Common myeloid progenitor, CD34-positive (primary cell): ENCODE measurements around the gene KCNN1.

Experiments used
- CTCF ChIA-PET: fragments of 350-600 bp; sonication (Branson Sonifier 250); formaldehyde crosslinking; loops from one replicate; lab custom pipeline; 2021; ENCODE audit warnings: antibody characterized with exemption; lab: Charles Lee
- POLR2A ChIA-PET: fragments of 350-600 bp; sonication (Branson Sonifier 250); formaldehyde crosslinking; loops from one replicate; lab custom pipeline; 2021; ENCODE audit warnings: antibody characterized with exemption; lab: Charles Lee
- DNase-seq, 3 donors: peaks; one replicate each; pipeline versions ENCODE4 v3.0.0 to v3.0.0-alpha.2; 2013
- H3K27ac ChIP-seq, 2 experiments: 1 replicate in 1 of 2; 2 replicates in 1 of 2; pipeline ENCODE4 v1.7.0; 2013; ENCODE audit warnings: inconsistent platforms in 2 of 2, low read length in 2 of 2, mild to moderate bottlenecking in 2 of 2, low read depth in 1 of 2, moderate library complexity in 1 of 2; ENCODE audit not compliant: severe bottlenecking in 2 of 2, insufficient read depth in 1 of 2, poor library complexity in 1 of 2
- H3K27me3 ChIP-seq, 5 experiments: replicated peaks in 2 of 5; 1 replicate in 3 of 5; 2 replicates in 2 of 5; pipeline versions ENCODE4 v1.6.1 to v1.7.0; 2013; ENCODE audit warnings: low read length in 4 of 5, mild to moderate bottlenecking in 2 of 5, moderate library complexity in 2 of 5, inconsistent platforms in 1 of 5; ENCODE audit not compliant: insufficient read depth in 5 of 5, control insufficient read depth in 4 of 5
- H3K36me3 ChIP-seq, 4 experiments: 1 replicate in 2 of 4; 2 replicates in 2 of 4; pipeline versions ENCODE4 v1.6.1 to v1.7.0; 2013; ENCODE audit warnings: low read length in 3 of 4, control low read depth in 1 of 4, mild to moderate bottlenecking in 1 of 4; ENCODE audit not compliant: control insufficient read depth in 4 of 4, insufficient read depth in 4 of 4
- H3K4me1 ChIP-seq, 4 experiments: 1 replicate in 3 of 4; 2 replicates in 1 of 4; pipeline versions ENCODE4 v1.6.1 to v1.7.1; 2013; ENCODE audit warnings: low read length in 3 of 4, mild to moderate bottlenecking in 3 of 4, control low read depth in 1 of 4, inconsistent platforms in 1 of 4, moderate library complexity in 1 of 4; ENCODE audit not compliant: control insufficient read depth in 4 of 4, insufficient read depth in 4 of 4; ENCODE audit errors: control extremely low read depth in 1 of 4
- H3K4me3 ChIP-seq, 7 experiments: 1 replicate in 4 of 7; 2 replicates in 3 of 7; pipeline versions ENCODE4 v1.5.1 to v1.7.0; 2013; ENCODE audit warnings: mild to moderate bottlenecking in 7 of 7, low read length in 6 of 7, moderate library complexity in 6 of 7, inconsistent platforms in 2 of 7, low read depth in 2 of 7, control low read depth in 1 of 7; ENCODE audit not compliant: insufficient read depth in 4 of 7, control insufficient read depth in 1 of 7; ENCODE audit errors: extremely low read depth in 1 of 7
- H3K9me3 ChIP-seq, 5 experiments: 1 replicate in 4 of 5; 2 replicates in 1 of 5; pipeline versions ENCODE4 v1.6.1 to v1.7.1; 2013; ENCODE audit warnings: low read length in 4 of 5, mild to moderate bottlenecking in 2 of 5, inconsistent platforms in 1 of 5, low read depth in 1 of 5, moderate library complexity in 1 of 5; ENCODE audit not compliant: control insufficient read depth in 4 of 5, insufficient read depth in 2 of 5; ENCODE audit errors: control extremely low read depth in 1 of 5
- WGBS: methylation state at CpG from one replicate; pipeline ENCODE4 v1.1.5; 2013; ENCODE audit not compliant: insufficient coverage; 5-methylcytosine and 5-hydroxymethylcytosine counted together

Gene KCNN1

DNA sequence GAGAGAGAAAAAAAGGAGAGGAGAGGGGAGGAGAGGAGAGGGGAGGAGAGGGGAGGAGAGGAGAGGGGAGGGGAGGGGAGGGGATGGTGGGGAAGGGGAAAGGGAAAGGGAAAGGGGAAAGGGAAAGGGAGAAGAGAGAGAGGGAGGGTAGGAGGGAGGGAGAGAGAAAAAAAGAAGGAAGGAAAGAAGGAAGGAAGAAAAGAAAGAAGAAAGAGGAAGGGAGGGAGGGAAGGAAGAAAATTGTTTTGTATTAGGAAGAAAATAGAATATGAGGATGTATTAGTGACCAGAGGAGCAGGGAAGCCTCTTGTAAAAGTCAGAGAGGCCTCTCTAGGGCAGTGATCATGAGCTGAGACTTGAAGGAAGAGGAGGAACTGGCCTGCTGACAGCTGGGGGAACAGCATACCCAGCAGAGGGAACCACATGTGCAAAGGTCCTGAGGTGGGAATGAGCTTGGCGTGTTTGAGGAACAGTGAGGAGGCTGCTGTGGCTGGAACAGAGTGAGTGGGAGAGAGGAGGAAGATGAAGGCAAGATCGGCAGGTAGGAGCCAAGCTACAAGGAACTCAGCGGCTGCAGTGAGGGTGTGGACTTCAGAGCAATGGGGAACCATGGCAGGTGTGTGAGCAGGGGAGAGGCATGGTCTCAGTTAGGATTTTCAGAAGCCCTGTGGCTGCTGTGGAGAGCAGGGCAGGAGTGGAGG, 9.6 kb upstream of the KCNN1 start:
- no peaks in the 10 kb centered on the region for H3K36me3 ChIP-seq
- no peak overlapping the region for H3K27ac ChIP-seq
- ChIA-PET POLR2A (interaction anchor here (1.1 kb wide), 1 partner anchor 7 kb away, joined by 3 read pairs; no protein-coding TSS in a partner anchor), CTCF (interaction anchor here (0.9 to 1.8 kb wide), 4 partner anchors 11 to 38 kb away, joined by 3 to 6 read pairs (median 4); no protein-coding TSS in a partner anchor)
- H3K27me3 ChIP-seq, result peaks cover 0 to 44% (median 23%) of the 10 kb centered on the region in 5 experiments
- no peak for DNase-seq
- H3K9me3 ChIP-seq, result no peaks in the 10 kb centered on the region
- H3K4me1 ChIP-seq, result peaks cover 0 to 17% (median 16%) of the 10 kb centered on the region in 4 experiments
- 79% methylated on average over 3 of the region's 3 CpGs for WGBS
- no peak overlapping the region for H3K4me3 ChIP-seq

DNA sequence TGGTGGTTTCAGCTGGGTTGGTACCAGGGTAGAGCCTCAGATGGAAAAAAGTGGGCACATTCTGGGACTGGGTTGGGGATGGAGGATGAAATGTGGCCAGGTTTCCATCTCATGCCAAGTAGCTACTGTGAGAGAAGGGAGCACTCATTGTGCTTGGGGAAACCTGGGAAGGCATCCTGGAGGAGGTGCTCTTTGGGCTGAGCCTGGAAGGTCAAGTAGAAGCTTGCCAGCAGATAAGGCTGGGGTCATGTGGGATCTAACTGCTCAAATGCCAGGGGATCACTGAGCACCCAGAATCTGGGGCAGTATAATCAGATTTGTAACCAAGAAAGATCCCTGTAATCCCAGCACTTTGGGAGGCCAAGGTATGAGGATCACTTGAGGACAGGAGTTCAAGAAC, 9.0 kb upstream of the KCNN1 start:
- no peak for DNase-seq
- no peaks in the 10 kb centered on the region for H3K36me3 ChIP-seq
- CTCF ChIA-PET, result interaction anchor here (0.9 to 1.6 kb wide), 4 partner anchors 11 to 17 kb away, joined by 3 to 5 read pairs (median 4); no protein-coding TSS in a partner anchor
- H3K27ac ChIP-seq, result no peak overlapping the region
- no peaks in the 10 kb centered on the region for H3K9me3 ChIP-seq
- POLR2A ChIA-PET, result interaction anchor here (1.1 kb wide), 1 partner anchor 8 kb away, joined by 3 read pairs; no protein-coding TSS in a partner anchor
- H3K4me1 ChIP-seq, result peaks cover 0 to 11% (median 10%) of the 10 kb centered on the region in 4 experiments
- no peak overlapping the region for H3K4me3 ChIP-seq
- H3K27me3 ChIP-seq, result peaks cover 0 to 39% (median 17%) of the 10 kb centered on the region in 5 experiments

DNA sequence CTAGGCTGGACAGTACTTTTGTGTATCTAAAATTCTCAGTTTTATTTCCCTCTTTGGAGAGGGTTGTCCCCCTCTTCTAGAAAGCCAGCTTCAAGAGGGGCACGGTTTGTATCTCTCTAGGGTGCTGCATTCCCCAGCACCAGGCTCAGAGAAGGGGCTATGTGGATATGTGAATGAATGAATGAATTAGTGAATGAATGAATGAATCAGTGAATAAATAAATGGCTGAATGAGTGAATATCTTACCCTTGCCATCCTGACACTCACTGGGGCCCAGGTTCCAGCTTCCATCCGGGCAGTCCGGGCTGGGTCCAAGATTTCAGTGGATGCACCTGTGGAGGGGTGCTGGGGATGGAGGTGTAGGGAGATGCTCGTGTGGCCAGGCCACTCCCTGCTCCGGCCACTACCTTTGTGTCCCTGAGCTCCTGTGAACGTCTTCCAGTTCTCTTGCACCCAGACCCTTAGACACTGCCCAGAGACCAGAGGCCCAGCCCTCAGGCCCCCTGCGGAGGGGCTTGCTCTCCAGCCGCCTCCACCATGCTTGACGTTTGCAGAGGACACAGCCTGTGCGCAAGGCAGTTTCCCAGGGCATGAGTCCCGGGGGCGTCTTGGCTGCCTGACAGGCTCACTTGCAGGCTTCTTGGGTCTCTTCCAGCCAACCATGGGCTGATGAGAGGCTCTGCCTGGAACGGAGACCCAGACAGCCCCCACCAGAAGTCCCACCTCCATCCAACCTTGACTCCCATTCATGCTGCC, 2.8 kb upstream of the KCNN1 start:
- Histone ChIP-seq H3K4me3 (no peak overlapping the region), H3K27ac (no peak overlapping the region), H3K4me1 (peaks cover 0 to 5% (median 4%) of the 10 kb centered on the region in 4 experiments), H3K27me3 (peaks cover 0 to 50% (median 7%) of the 10 kb centered on the region in 5 experiments), H3K36me3 (no peaks in the 10 kb centered on the region), H3K9me3 (no peaks in the 10 kb centered on the region)
- POLR2A ChIA-PET, result no interaction called here
- CTCF ChIA-PET, result interaction anchor here (1.1 to 1.5 kb wide), 2 partner anchors 12 to 25 kb away, joined by 3 to 4 read pairs; no protein-coding TSS in a partner anchor
- 91% methylated on average over 9 of the region's 13 CpGs for WGBS
- no peak for DNase-seq

DNA sequence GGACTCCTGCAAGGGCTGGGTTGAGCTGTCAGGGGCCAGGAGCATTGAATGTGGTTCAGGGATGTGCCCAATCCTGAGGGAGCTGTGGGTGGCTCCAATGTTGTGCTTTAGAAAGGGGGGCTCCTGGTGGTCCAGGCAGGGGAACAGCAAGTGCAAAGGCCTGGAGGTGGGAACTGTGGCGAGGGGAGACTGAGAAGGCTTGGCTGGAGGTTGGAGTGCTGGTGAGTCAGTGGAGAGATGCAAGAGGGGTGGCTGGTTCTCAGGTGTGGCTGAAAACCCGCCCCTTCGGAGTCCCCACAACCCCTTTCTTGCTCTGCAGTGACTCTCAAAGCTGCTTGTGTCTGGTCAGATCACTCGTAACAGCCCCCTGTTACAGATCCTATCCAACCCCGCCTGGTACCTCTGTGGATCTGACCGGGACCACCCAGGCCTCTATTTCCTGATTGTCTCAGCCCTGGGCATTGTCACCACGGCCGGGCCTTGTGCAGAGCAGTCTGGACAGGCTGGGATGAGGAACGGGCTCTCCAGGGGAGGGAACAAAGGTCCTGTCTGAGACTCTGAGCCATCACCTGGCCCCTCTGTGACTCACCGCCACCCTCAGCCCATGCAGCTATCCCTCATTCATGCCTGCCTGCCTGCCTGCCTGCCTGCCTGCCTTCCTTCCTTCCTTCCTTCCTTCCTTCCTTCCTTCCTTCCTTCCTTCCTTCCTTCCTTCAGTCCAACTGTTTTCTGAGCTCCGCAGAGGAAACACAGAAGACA, 1.4 kb upstream of the KCNN1 start:
- POLR2A ChIA-PET, result no interaction called here
- no peaks in the 10 kb centered on the region for H3K9me3 ChIP-seq
- no peaks in the 10 kb centered on the region for H3K36me3 ChIP-seq
- CTCF ChIA-PET, result interaction anchor here (0.9 to 2.5 kb wide), 2 partner anchors 20 to 31 kb away, joined by 5 to 8 read pairs; no protein-coding TSS in a partner anchor
- no peak overlapping the region for H3K27ac ChIP-seq
- WGBS, result 93% methylated on average over 10 of the region's 11 CpGs
- DNase-seq, result no peak
- H3K27me3 ChIP-seq, result peaks cover 0 to 52% (median 7%) of the 10 kb centered on the region in 5 experiments
- peaks cover 0 to 9% (median 5%) of the 10 kb centered on the region in 4 experiments for H3K4me1 ChIP-seq
- H3K4me3 ChIP-seq, result no peak overlapping the region

DNA sequence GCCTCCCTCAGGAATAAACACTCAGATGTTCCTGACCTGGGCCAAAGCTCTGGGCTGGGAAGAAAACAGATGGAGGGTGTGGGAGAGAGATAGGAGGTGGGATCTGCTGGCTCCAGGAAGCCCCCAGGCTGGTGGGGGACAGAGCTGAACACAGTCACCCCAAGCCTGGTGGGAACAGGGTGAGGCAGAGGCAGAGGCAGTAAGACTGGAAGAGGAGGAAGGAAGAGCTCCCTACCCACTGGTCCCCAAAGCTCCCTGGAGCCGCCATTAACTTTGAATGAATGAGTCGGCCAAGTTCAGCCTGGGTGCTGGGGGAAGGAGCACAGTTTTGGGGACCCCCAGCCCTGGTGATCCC, 801 bp upstream of the KCNN1 start:
- Histone ChIP-seq H3K9me3 (no peaks in the 10 kb centered on the region), H3K36me3 (no peaks in the 10 kb centered on the region), H3K4me1 (peaks cover 0 to 9% (median 5%) of the 10 kb centered on the region in 4 experiments), H3K27ac (no peak overlapping the region), H3K4me3 (no peak overlapping the region), H3K27me3 (peaks cover 0 to 52% (median 7%) of the 10 kb centered on the region in 5 experiments)
- POLR2A ChIA-PET, result no interaction called here
- 40% methylated on average over 1 of the region's 2 CpGs for WGBS
- DNase-seq, result no peak
- CTCF ChIA-PET, result interaction anchor here (0.9 to 2.5 kb wide), 2 partner anchors 20 to 30 kb away, joined by 5 to 8 read pairs; no protein-coding TSS in a partner anchor

DNA sequence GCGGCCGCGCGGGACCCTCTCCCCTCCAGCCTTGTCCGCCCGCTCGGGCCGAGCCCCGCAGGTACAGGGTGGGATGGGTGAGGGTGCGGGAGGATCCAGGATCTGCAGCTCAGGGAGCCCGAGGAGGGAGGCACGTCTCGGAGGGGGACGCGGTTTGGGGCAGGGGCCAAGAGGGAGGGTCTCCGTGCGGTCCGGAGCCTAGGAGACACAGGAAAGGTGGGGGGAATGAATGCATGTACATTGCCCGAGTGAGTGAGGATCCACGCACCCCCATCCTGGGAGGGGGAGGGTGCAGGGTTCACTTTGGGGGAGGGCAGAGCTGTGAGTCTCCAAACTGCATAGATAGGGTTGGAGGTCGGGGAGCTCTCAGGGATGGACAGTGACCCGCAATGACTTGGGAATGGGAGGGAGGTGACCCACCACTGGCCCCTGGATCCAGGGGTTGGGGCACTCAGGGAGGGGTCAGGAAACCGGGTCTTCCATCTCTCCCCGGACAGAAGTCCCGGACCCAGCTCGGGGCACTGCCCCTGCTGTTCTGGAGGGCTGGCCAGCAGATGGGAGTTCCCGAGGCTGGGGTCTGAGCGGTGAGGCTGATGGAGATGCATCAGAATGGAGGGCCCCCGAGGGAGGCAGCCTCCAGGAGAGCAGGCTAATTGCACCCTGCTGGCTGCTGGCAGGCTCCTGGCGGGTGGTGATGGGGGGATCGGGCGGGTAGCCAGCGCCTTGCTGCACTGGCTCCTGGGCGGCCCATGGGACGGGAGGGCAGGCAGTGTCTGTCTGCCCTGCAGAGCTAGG, 547 bp downstream of the KCNN1 start:
- WGBS, result 14% methylated on average over 22 of the region's 35 CpGs
- CTCF ChIA-PET, result interaction anchor here (2.5 kb wide), 1 partner anchor 22 kb away, joined by 8 read pairs; no protein-coding TSS in a partner anchor
- peak overlapping the region in 4 of 7 experiments; percentile 12 to 57 (median 38) for H3K4me3 ChIP-seq

More for the DNA sequence above, 547 bp downstream of the KCNN1 start:
- peak in 1 of 3 donors; percentile 12 for DNase-seq
- Histone ChIP-seq H3K9me3 (no peaks in the 10 kb centered on the region), H3K27me3 (peaks cover 0 to 52% (median 7%) of the 10 kb centered on the region in 5 experiments), H3K4me1 (peaks cover 0 to 9% (median 5%) of the 10 kb centered on the region in 4 experiments), H3K27ac (no peak overlapping the region), H3K36me3 (no peaks in the 10 kb centered on the region)
- POLR2A ChIA-PET, result no interaction called here
